ENCODE measurements around the gene ABHD17A. TPM values are rescaled to one million over a fixed set of nuclear protein-coding genes. Genes with fewer than 3 reads are reported as not detected.
"Not testable (repeated sequence)": the region's sequence is repeated elsewhere in the genome, so short reads cannot be mapped to it uniquely, and the experiment has no call there.

The ABHD17A gene
- total RNA-seq, 1 donor from 2014 or later, result 83.0 TPM

DNA sequence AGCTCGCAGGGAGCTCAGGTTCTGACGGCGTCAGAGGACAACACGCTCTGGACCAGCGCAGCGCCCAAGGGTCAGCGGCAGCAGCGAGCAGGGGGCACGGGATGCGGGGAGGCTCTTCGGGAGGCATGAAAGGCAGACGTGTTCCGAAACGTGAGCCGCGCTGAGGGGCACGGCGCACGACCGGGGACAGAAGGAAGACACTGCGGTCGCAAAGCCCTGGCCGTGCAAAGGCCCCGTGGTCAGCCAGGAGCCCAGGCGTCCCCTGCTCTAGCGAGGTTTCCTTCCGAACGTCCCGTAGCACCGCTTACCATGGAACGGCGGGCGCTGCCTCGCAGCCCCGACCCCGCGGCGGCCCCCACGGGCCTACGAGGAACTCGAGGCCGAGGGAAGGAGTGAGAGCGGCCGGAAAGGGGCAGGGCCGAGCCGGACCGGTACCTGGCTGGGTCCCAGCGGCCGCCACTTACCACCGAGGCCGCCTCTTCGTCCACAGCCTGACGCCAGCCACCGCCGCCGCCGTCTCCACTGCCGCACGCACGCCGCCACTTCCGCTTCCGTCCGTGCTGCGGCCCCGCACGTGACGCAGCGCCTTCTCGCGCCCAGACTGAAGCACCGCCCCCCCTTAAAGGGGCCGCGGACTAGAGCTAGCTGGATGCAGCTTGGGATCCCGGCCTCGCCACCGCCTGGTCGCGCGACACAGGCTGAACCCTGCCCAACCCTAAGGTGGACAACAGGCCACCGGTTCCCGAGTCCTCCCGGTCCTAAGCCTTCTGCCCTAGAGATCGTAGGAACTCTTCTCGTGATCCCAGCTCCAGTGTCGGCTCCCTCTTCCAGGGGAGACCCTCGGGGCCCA, 9.4 kb downstream of the ABHD17A start:
- no peaks in the 10 kb centered on the region for H3K27me3 ChIP-seq
- DNase-seq (ENCODE audit: extremely low spot score in 2 of 2), result peak in 1 of 2 donors; percentile 96
- peak overlapping the region; percentile 81 to 87 for H3K4me3 ChIP-seq
- H3K36me3 ChIP-seq, result no peaks in the 10 kb centered on the region
- peak; percentile 91 to 95 for TF ChIP-seq POLR2AphosphoS5 (IDR thresholded peaks at IDR 0.05; ENCODE audit: insufficient read depth in 1 of 2, low read depth in 1 of 2)
- peak in 1 of 2 donors; percentile 68 for TF ChIP-seq POLR2A (IDR thresholded peaks at IDR 0.05)
- TF ChIP-seq, protein P1, sequence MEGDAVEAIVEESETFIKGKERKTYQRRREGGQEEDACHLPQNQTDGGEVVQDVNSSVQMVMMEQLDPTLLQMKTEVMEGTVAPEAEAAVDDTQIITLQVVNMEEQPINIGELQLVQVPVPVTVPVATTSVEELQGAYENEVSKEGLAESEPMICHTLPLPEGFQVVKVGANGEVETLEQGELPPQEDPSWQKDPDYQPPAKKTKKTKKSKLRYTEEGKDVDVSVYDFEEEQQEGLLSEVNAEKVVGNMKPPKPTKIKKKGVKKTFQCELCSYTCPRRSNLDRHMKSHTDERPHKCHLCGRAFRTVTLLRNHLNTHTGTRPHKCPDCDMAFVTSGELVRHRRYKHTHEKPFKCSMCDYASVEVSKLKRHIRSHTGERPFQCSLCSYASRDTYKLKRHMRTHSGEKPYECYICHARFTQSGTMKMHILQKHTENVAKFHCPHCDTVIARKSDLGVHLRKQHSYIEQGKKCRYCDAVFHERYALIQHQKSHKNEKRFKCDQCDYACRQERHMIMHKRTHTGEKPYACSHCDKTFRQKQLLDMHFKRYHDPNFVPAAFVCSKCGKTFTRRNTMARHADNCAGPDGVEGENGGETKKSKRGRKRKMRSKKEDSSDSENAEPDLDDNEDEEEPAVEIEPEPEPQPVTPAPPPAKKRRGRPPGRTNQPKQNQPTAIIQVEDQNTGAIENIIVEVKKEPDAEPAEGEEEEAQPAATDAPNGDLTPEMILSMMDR (IDR thresholded peaks at IDR 0.05), result no peak
- H3K9me3 ChIP-seq, result no peaks in the 10 kb centered on the region
- intact Hi-C loops (cut with DNase I), result loop anchor here (10.0 kb wide), 1 partner anchor 139 kb away; the partner anchor contains the start of gene BTBD2
- H3K27ac ChIP-seq, result peak overlapping the region; percentile 85
- peaks cover 62% of the 10 kb centered on the region for H3K4me1 ChIP-seq

DNA sequence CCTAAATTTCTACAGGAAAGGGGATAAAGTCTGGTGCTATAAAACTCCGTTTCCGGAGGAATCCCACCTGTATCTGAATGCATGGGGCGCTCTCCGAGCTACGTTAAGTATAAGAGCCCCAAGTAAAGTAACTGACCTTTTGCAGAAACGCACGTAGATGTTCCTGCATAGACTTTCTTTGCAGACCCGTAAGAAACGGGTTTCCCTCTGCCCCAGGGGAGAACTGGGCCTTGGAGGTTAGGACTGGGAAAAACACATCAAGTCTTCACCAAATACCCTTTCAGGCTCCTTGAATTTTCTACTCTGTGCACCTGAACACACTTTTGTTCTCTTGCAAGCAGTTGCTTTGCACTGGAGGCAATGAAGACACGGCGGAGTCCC, 10.0 kb downstream of the ABHD17A start:
- H3K36me3 ChIP-seq; DNase-seq (ENCODE audit: extremely low spot score in 2 of 2); H3K9me3 ChIP-seq; H3K27me3 ChIP-seq: not testable (repeated sequence)
- intact Hi-C loops (cut with DNase I), result loop anchor here (10.0 kb wide), 1 partner anchor 140 kb away; the partner anchor contains the start of gene BTBD2
- Histone ChIP-seq H3K27ac (peak overlapping the region; percentile 85), H3K4me3 (peak overlapping the region; percentile 81 to 87), H3K4me1 (peaks cover 56% of the 10 kb centered on the region)

DNA sequence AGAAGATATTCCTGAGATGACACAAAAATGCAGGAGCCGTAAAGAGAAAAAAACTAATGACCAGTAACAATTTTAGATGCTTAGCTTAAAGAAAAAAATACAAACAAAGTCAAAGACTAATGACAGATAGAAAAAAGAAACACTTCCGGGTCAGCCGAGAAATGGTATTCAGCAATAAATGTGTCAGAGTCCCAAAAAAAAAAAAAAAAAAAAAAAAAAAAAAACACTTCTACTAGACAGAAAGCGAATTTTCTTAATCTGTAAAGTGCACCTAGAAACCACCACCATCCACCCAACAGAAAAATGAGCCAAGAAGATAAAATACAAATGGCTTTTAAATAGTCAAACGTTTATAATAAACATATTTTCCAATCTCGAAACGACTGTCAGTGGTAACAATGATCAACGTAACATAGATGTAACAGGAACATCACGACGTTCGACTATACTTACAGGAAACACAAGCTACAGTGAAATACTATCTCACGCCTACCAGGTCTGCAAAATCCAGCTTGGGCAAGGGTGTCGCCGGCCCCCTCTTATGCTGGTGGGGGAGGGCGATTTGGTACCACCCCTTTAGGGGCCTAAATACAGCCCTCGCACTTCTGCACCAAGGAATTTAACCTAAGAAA, 10.6 kb downstream of the ABHD17A start:
- TF ChIP-seq POLR2AphosphoS5 (IDR thresholded peaks at IDR 0.05; ENCODE audit: insufficient read depth in 1 of 2, low read depth in 1 of 2) (no peak), POLR2A (IDR thresholded peaks at IDR 0.05) (no peak)

DNA sequence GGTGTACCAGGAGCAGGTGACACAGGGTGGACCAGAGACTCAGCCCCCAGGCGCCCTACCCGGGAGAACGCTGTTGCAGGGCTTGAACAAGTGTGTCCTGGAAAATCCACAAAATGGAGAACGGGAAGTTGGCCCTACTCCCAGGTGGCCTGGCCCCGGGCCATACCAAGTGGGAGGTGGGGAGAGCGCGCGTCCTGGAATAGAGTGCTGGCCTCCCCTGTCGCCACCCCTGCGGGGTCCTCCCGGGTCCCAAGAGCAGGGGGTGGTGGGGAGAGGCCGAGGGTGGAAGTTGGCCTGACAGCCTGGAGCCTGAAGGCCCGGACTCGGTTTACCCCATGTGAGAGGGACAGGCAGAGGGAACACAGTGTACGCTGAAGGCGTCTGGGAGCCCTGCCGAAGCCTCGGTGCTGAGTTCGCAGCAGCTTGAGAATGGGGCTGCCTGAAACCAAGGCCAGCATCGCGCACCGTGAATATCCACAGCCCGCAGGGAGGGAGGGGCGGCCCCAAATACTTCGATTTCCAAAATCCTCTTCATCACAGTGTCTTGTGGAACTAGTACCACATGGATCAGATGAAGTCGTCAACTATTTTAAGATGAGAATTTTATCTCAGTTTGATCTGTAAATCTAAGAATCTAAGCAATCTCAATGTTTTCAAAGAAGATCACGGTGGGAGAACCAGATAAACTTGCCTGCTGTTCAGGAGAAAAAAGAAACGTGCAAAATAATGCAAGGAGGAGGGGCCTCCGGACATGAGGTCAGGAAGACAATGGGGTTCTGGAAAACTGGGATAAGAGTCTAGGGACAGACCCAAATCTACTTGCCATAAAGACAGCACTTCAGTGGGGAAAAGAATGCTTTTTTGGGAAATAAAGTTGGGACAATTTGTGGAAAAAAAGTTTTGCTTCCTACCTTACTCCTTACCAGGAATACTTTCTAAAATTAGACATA, 11.5 kb downstream of the ABHD17A start:
- Histone ChIP-seq H3K9me3 (no peaks in the 10 kb centered on the region), H3K4me3 (peak overlapping the region; percentile 1 to 37), H3K27ac (peak overlapping the region; percentile 48), H3K4me1 (peaks cover 51% of the 10 kb centered on the region), H3K36me3 (no peaks in the 10 kb centered on the region), H3K27me3 (no peaks in the 10 kb centered on the region)
- intact Hi-C loops (cut with DNase I), result loop anchor here (10.0 kb wide), 1 partner anchor 141 kb away; the partner anchor contains the start of gene BTBD2
- TF ChIP-seq POLR2AphosphoS5 (IDR thresholded peaks at IDR 0.05; ENCODE audit: insufficient read depth in 1 of 2, low read depth in 1 of 2), result no peak
- DNase-seq (ENCODE audit: extremely low spot score in 2 of 2), result no peak

More for the DNA sequence above, 10.6 kb downstream of the ABHD17A start:
- H3K4me3 ChIP-seq, result peak overlapping the region; percentile 81 to 87
- H3K27me3 ChIP-seq, result no peaks in the 10 kb centered on the region
- no peak for DNase-seq (ENCODE audit: extremely low spot score in 2 of 2)
- H3K4me1 ChIP-seq, result peaks cover 51% of the 10 kb centered on the region
- intact Hi-C loops (cut with DNase I), result loop anchor here (10.0 kb wide), 1 partner anchor 140 kb away; the partner anchor contains the start of gene BTBD2
- H3K36me3 ChIP-seq, result no peaks in the 10 kb centered on the region
- H3K9me3 ChIP-seq, result no peaks in the 10 kb centered on the region
- H3K27ac ChIP-seq, result peak overlapping the region; percentile 85

DNA sequence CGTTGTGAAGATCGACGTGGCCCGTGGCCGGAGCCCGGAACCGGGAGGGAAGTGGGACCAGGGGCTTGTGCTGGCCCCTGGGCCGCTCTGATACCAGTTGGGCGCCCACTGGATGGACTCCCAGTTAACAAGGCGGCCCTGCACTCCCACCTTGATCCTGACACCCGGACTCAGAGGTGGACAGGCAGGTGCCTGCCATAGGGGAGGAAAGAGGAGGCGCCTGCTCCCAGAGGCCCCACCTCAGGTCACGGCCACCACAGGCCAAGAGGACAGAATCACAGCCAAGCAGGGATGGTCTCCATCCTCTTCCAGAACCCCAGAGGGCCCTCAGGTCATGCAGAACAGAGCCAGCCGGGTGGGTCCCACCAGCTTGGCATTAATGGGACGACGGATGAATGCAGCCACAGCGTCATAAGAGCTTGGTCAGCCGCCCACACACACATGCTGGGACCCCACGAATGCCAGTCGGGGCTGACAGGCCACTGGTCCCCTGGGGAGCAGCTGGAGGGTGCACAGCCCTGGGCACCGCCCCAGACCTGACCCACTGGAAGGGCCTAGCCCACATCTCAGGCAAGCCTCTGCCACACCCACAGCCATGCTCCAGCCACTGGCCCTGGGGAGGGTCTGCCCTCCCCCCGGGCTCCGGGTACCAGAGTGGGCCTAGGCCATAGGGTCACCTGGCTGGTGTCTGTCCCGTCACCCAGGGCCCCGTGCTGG, 12.3 kb downstream of the ABHD17A start:
- DNase-seq (ENCODE audit: extremely low spot score in 2 of 2), result no peak
- peak overlapping the region; percentile 1 to 37 for H3K4me3 ChIP-seq

More for the DNA sequence above, 12.3 kb downstream of the ABHD17A start:
- TF ChIP-seq POLR2AphosphoS5 (IDR thresholded peaks at IDR 0.05; ENCODE audit: insufficient read depth in 1 of 2, low read depth in 1 of 2) (no peak), POLR2A (IDR thresholded peaks at IDR 0.05) (no peak)
- TF ChIP-seq, protein P1 (IDR thresholded peaks at IDR 0.05), result no peak
- peaks cover 51% of the 10 kb centered on the region for H3K4me1 ChIP-seq
- H3K27me3 ChIP-seq, result no peaks in the 10 kb centered on the region
- peak overlapping the region; percentile 48 for H3K27ac ChIP-seq
- intact Hi-C loops (cut with DNase I), result loop anchor here (10.0 kb wide), 1 partner anchor 142 kb away; the partner anchor contains the start of gene BTBD2
- no peaks in the 10 kb centered on the region for H3K36me3 ChIP-seq
- H3K9me3 ChIP-seq, result no peaks in the 10 kb centered on the region
